Gastrocnemius medialis (tissue), 4 donors: ENCODE data around the gene CCDC17. TPM values are rescaled to one million over a fixed set of nuclear protein-coding genes. Genes with fewer than 3 reads are reported as not detected.

ENCODE experiments used
- ATAC-seq, 2 donors: fragments of 150-250 bp; one replicate each; pipeline ENCODE4 v1.9.1; 2016
- DNase-seq, 2 donors: peaks; one replicate each; pipeline ENCODE4 v3.0.0-alpha.2; 2019
- H3K27ac ChIP-seq, 4 donors: fragments of 200-600 bp; sonication (generic); 1 replicate in 1 of 4; 2 replicates in 3 of 4; pipeline ENCODE4 v1.5.1; 2016 to 2018; ENCODE audit warnings: mild to moderate bottlenecking in 2 of 4, moderate library complexity in 1 of 4
- H3K27me3 ChIP-seq, 3 donors: fragments of 200-600 bp; sonication (generic) in 2 of 3; 1 replicate in 1 of 3; 2 replicates in 2 of 3; pipeline versions ENCODE4 v1.5.1 to v1.6.0; 2016 to 2019; ENCODE audit warnings: mild to moderate bottlenecking in 1 of 3, moderate library complexity in 1 of 3
- H3K36me3 ChIP-seq, 2 donors: fragments of 200-600 bp; sonication (generic) in 1 of 2; one replicate each; pipeline ENCODE4 v1.5.1; 2017 to 2018
- H3K4me1 ChIP-seq, 2 donors: fragments of 200-600 bp; sonication (generic) in 1 of 2; one replicate each; pipeline ENCODE4 v1.5.1; 2016 to 2017; ENCODE audit warnings: mild to moderate bottlenecking in 2 of 2
- H3K4me3 ChIP-seq, 4 donors: fragments of 200-600 bp; sonication (generic) in 3 of 4; 1 replicate in 1 of 4; 2 replicates in 3 of 4; pipeline ENCODE4 v1.5.1; 2016 to 2019; ENCODE audit warnings: mild to moderate bottlenecking in 2 of 4
- H3K9me3 ChIP-seq, 3 donors: fragments of 200-600 bp; sonication (generic) in 2 of 3; 1 replicate in 1 of 3; 2 replicates in 2 of 3; pipeline ENCODE4 v1.5.1; 2016 to 2019
- CTCF ChIP-seq, 5 experiments: fragments of 450-650 bp in 3 of 5; fragments of 200-600 bp in 2 of 5; sonication (generic) in 2 of 5; IDR thresholded peaks in 4 of 5; conservative IDR thresholded peaks in 1 of 5; 1 replicate in 4 of 5; 2 replicates in 1 of 5; pipeline ENCODE4 v1.5.1; 2016 to 2019; ENCODE audit warnings: antibody characterized with exemption in 5 of 5, mild to moderate bottlenecking in 3 of 5, moderate library complexity in 3 of 5
- POLR2A ChIP-seq, 2 donors: fragments of 450-650 bp; IDR thresholded peaks; one replicate each; pipeline ENCODE4 v1.6.1; 2017; ENCODE audit warnings: antibody characterized with exemption in 2 of 2, mild to moderate bottlenecking in 2 of 2, moderate library complexity in 2 of 2
- in situ Hi-C, 4 donors: fragments of 200-750 bp; cut with MboI; loops; one replicate each; pipeline versions ENCODE4 v1.15.0 to v1.8.0; 2017; ENCODE audit warnings: low sequenced_read_pairs in 4 of 4
- intact Hi-C: fragments of 100-400 bp; cut with DNase I; formaldehyde crosslinking; loops from one replicate; pipeline ENCODE4 v1.15.1; 2023; ENCODE audit warnings: low total_unique reads
- total RNA-seq, 4 donors: library from RNA; depleted of rRNA; stranded (reverse); fragments of >200 nt; gene quantifications; one replicate each; pipeline versions ENCODE4 v1.1.0 to v1.2.3, GENCODE V29; 2016

CCDC17 gene
- total RNA-seq, 4 donors from 2014 or later: 0.12 to 6.9 (median 0.60) TPM

GRCh38 chr1:45621501-45621836 lies 2.4 kb downstream of the CCDC17 start:
- in situ Hi-C loops (no loop called here), intact Hi-C loops (no loop called here)
- TF ChIP-seq POLR2A (IDR thresholded peaks at IDR 0.05) (no peak), CTCF (IDR thresholded peaks at IDR 0.05 in 4 of 5, conservative IDR thresholded peaks at IDR 0.05 in 1 of 5) (no peak)
- no peak for DNase-seq
- no peak for ATAC-seq
- Histone ChIP-seq H3K9me3 (no peaks in the 10 kb centered on the region), H3K4me3 (no peak overlapping the region), H3K36me3 (peaks cover 0 to 51% of the 10 kb centered on the region in 2 donors), H3K4me1 (peaks cover 0 to 23% of the 10 kb centered on the region in 2 donors), H3K27me3 (no peaks in the 10 kb centered on the region), H3K27ac (peak overlapping the region; percentile 63 to 79 (median 70))

GRCh38 chr1:45620588-45621500 lies 3.0 kb downstream of the CCDC17 start:
- no peaks in the 10 kb centered on the region for H3K27me3 ChIP-seq
- DNase-seq: no peak
- no peak for ATAC-seq
- H3K4me1 ChIP-seq: peaks cover 0 to 23% of the 10 kb centered on the region in 2 donors
- TF ChIP-seq POLR2A (IDR thresholded peaks at IDR 0.05) (no peak), CTCF (IDR thresholded peaks at IDR 0.05 in 4 of 5, conservative IDR thresholded peaks at IDR 0.05 in 1 of 5) (no peak)
- peaks cover 0 to 51% of the 10 kb centered on the region in 2 donors for H3K36me3 ChIP-seq
- H3K27ac ChIP-seq: peak overlapping the region; percentile 63 to 79 (median 70)
- no peak overlapping the region for H3K4me3 ChIP-seq
- no peaks in the 10 kb centered on the region for H3K9me3 ChIP-seq
- intact Hi-C loops (no loop called here), in situ Hi-C loops (no loop called here)

- intact Hi-C loops: no loop called here
- peak overlapping the region; percentile 44 to 79 (median 70) for H3K27ac ChIP-seq
- in situ Hi-C loops: no loop called here
- H3K9me3 ChIP-seq: no peaks in the 10 kb centered on the region
- H3K4me1 ChIP-seq: peaks cover 0 to 21% of the 10 kb centered on the region in 2 donors
- ATAC-seq: peak; percentile 21 to 30
- H3K4me3 ChIP-seq: no peak overlapping the region
- DNase-seq: no peak
- TF ChIP-seq CTCF (IDR thresholded peaks at IDR 0.05 in 4 of 5, conservative IDR thresholded peaks at IDR 0.05 in 1 of 5) (no peak), POLR2A (IDR thresholded peaks at IDR 0.05) (no peak)
- H3K36me3 ChIP-seq: peaks cover 0 to 59% of the 10 kb centered on the region in 2 donors
- no peaks in the 10 kb centered on the region for H3K27me3 ChIP-seq
Observed at GRCh38 chr1:45619149-45619921, 4.5 kb downstream of the CCDC17 start.

GRCh38 chr1:45617618-45618017 lies 6.2 kb downstream of the CCDC17 start:
- H3K27me3 ChIP-seq: no peaks in the 10 kb centered on the region
- in situ Hi-C loops (no loop called here), intact Hi-C loops (no loop called here)
- no peak for DNase-seq
- H3K9me3 ChIP-seq: no peaks in the 10 kb centered on the region
- peaks cover 0 to 73% of the 10 kb centered on the region in 2 donors for H3K36me3 ChIP-seq
- peak overlapping the region in 3 of 4 donors; percentile 6 to 75 (median 65) for H3K27ac ChIP-seq
- H3K4me3 ChIP-seq: no peak overlapping the region
- H3K4me1 ChIP-seq: peaks cover 0 to 7% of the 10 kb centered on the region in 2 donors
- TF ChIP-seq POLR2A (IDR thresholded peaks at IDR 0.05): no peak
- TF ChIP-seq CTCF (IDR thresholded peaks at IDR 0.05 in 4 of 5, conservative IDR thresholded peaks at IDR 0.05 in 1 of 5): no peak
- no peak for ATAC-seq
